Tibial nerve (tissue), 4 donors: ENCODE measurements around the gene CCDC85B.

Experiments
- CTCF ChIP-seq, 5 experiments: fragments of 200-600 bp in 3 of 5; fragments of 450-650 bp in 2 of 5; sonication (generic) in 3 of 5; IDR thresholded peaks; one replicate each; pipeline ENCODE4 v1.5.1; 2016 to 2019; ENCODE audit warnings: antibody characterized with exemption in 5 of 5, mild to moderate bottlenecking in 3 of 5, moderate library complexity in 2 of 5
- EP300 ChIP-seq, 2 donors: sonication (generic); formaldehyde crosslinking; IDR thresholded peaks; one replicate each; pipeline ENCODE4 v1.6.1; 2017; ENCODE audit warnings: antibody characterized with exemption in 2 of 2, mild to moderate bottlenecking in 1 of 2
- POLR2A ChIP-seq, 2 donors: fragments of 450-650 bp; IDR thresholded peaks; one replicate each; pipeline ENCODE4 v1.6.1; 2017; ENCODE audit warnings: antibody characterized with exemption in 2 of 2, mild to moderate bottlenecking in 2 of 2, moderate library complexity in 2 of 2

- no peak for TF ChIP-seq CTCF (IDR thresholded peaks at IDR 0.05)
- no peak for TF ChIP-seq POLR2A (IDR thresholded peaks at IDR 0.05)
- no peak for TF ChIP-seq EP300 (IDR thresholded peaks at IDR 0.05)
Observed at GRCh38 chr11:65880027-65880426, 10.4 kb upstream of the CCDC85B start.
